OCI-LY7 (cell line): ENCODE measurements around the gene SMARCA2.

Source experiments
- EZH2phosphoT487 ChIP-seq: fragments of 200-600 bp; sonication (generic); IDR thresholded peaks from 2 replicates; pipeline ENCODE4 v1.6.1; 2018; ENCODE audit warnings: low read depth, borderline replicate concordance, mild to moderate bottlenecking, mixed run types, antibody characterized with exemption, low read length, moderate library complexity, mixed read lengths
- TF ChIP-seq, protein P1 (sequence below): fragments of 200-600 bp; sonication (generic); conservative IDR thresholded peaks from 2 replicates; pipeline ENCODE4 v1.5.1; 2014; ENCODE audit warnings: mild to moderate bottlenecking, antibody characterized with exemption, low read length, moderate library complexity, mixed read lengths

GRCh38 chr9:2096376-2096970, 81.3 kb downstream of the SMARCA2 start:
- no peak for TF ChIP-seq EZH2phosphoT487
- TF ChIP-seq, protein P1, sequence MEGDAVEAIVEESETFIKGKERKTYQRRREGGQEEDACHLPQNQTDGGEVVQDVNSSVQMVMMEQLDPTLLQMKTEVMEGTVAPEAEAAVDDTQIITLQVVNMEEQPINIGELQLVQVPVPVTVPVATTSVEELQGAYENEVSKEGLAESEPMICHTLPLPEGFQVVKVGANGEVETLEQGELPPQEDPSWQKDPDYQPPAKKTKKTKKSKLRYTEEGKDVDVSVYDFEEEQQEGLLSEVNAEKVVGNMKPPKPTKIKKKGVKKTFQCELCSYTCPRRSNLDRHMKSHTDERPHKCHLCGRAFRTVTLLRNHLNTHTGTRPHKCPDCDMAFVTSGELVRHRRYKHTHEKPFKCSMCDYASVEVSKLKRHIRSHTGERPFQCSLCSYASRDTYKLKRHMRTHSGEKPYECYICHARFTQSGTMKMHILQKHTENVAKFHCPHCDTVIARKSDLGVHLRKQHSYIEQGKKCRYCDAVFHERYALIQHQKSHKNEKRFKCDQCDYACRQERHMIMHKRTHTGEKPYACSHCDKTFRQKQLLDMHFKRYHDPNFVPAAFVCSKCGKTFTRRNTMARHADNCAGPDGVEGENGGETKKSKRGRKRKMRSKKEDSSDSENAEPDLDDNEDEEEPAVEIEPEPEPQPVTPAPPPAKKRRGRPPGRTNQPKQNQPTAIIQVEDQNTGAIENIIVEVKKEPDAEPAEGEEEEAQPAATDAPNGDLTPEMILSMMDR, result no peak
